ENCODE data around the gene ENTPD5.

Gene ENTPD5

DNA sequence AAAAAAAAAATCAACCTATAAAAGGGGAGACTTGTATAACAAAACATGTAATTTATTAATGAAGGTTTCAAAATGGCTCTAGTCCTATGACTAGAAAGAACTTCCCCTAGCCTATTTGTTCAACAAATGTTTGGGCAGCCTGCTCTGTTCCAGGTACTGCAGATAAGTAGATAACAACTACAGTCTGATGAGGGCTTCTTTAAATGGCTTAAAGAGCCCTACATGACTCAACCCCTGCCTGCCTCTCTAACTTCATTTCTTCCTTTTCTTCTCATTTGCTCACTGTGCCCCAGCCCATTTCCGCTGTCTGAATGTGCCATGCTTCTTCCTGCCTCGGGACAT lies 43.7 kb upstream of the ENTPD5 start:
- H3K36me3 ChIP-seq (ENCODE audit: control insufficient read depth, insufficient read depth, low read length) = no peaks in the 10 kb centered on the region
- TF ChIP-seq CTCF (IDR thresholded peaks at IDR 0.05) = no peak
- H3K27ac ChIP-seq = no peak overlapping the region
- no peak overlapping the region for H3K4me3 ChIP-seq (ENCODE audit: low read depth, low read length)
- no peaks in the 10 kb centered on the region for H3K9me3 ChIP-seq (ENCODE audit: control insufficient read depth, low read length)
- H3K9ac ChIP-seq = no peak overlapping the region
- no peaks in the 10 kb centered on the region for H3K79me2 ChIP-seq
- H2AFZ ChIP-seq = no peak overlapping the region
- H3K4me2 ChIP-seq (ENCODE audit: low read length) = no peak overlapping the region
- H3K27me3 ChIP-seq (ENCODE audit: control insufficient read depth, insufficient read depth, low read length) = no peaks in the 10 kb centered on the region
- no peaks in the 10 kb centered on the region for H3K4me1 ChIP-seq

GRCh38 chr14:74049876-74050495 lies 30.9 kb upstream of the ENTPD5 start:
- Histone ChIP-seq H3K27ac (no peak overlapping the region), H3K4me1 (no peaks in the 10 kb centered on the region), H3K36me3 (ENCODE audit: control insufficient read depth, insufficient read depth, low read length) (no peaks in the 10 kb centered on the region), H3K4me3 (ENCODE audit: low read depth, low read length) (no peak overlapping the region), H3K27me3 (ENCODE audit: control insufficient read depth, insufficient read depth, low read length) (no peaks in the 10 kb centered on the region), H3K9ac (no peak overlapping the region), H3K79me2 (no peaks in the 10 kb centered on the region), H3K4me2 (ENCODE audit: low read length) (no peak overlapping the region), H3K9me3 (ENCODE audit: control insufficient read depth, low read length) (no peaks in the 10 kb centered on the region), H2AFZ (no peak overlapping the region)
- no peak for TF ChIP-seq CTCF (IDR thresholded peaks at IDR 0.05)

GRCh38 chr14:74048281-74048680 lies 29.2 kb upstream of the ENTPD5 start:
- H3K9me3 ChIP-seq (ENCODE audit: control insufficient read depth, low read length) = no peaks in the 10 kb centered on the region
- H3K9ac ChIP-seq = no peak overlapping the region
- no peak overlapping the region for H3K4me2 ChIP-seq (ENCODE audit: low read length)
- H3K27me3 ChIP-seq (ENCODE audit: control insufficient read depth, insufficient read depth, low read length) = no peaks in the 10 kb centered on the region
- H3K36me3 ChIP-seq (ENCODE audit: control insufficient read depth, insufficient read depth, low read length) = no peaks in the 10 kb centered on the region
- no peak overlapping the region for H2AFZ ChIP-seq
- no peak for TF ChIP-seq CTCF (IDR thresholded peaks at IDR 0.05)
- H3K4me1 ChIP-seq = no peaks in the 10 kb centered on the region
- no peak overlapping the region for H3K27ac ChIP-seq
- H3K79me2 ChIP-seq = no peaks in the 10 kb centered on the region
- no peak overlapping the region for H3K4me3 ChIP-seq (ENCODE audit: low read depth, low read length)

DNA sequence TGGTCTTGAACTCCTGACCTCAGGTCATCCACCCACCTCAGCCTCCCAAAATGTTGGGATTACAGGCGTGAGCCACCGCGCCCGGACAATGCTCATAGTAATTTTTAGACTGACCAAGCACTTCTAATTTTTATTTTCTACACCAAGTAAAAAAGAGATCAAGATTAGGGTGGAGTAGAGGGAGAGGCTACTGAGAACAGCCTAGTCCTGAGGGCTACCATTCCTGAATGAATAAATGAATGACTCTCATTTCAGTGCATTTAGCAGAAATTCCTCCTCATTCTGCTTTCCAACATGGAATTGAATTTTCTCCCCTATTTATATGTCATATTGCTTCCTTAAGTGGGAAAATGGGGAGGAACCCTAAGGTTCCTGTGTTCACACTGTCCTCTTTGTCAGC lies 26.4 kb upstream of the ENTPD5 start:
- H3K36me3 ChIP-seq (ENCODE audit: control insufficient read depth, insufficient read depth, low read length) = no peaks in the 10 kb centered on the region
- no peaks in the 10 kb centered on the region for H3K27me3 ChIP-seq (ENCODE audit: control insufficient read depth, insufficient read depth, low read length)
- no peak overlapping the region for H3K4me2 ChIP-seq (ENCODE audit: low read length)
- no peaks in the 10 kb centered on the region for H3K4me1 ChIP-seq
- TF ChIP-seq CTCF (IDR thresholded peaks at IDR 0.05) = no peak
- no peak overlapping the region for H3K9ac ChIP-seq
- H3K9me3 ChIP-seq (ENCODE audit: control insufficient read depth, low read length) = no peaks in the 10 kb centered on the region
- H3K27ac ChIP-seq = no peak overlapping the region
- H2AFZ ChIP-seq = no peak overlapping the region
- no peak overlapping the region for H3K4me3 ChIP-seq (ENCODE audit: low read depth, low read length)
- H3K79me2 ChIP-seq = no peaks in the 10 kb centered on the region

GRCh38 chr14:74042296-74042695 lies 23.2 kb upstream of the ENTPD5 start:
- H3K9ac ChIP-seq = no peak overlapping the region
- H3K36me3 ChIP-seq (ENCODE audit: control insufficient read depth, insufficient read depth, low read length) = no peaks in the 10 kb centered on the region
- H3K4me1 ChIP-seq = no peaks in the 10 kb centered on the region
- H3K4me3 ChIP-seq (ENCODE audit: low read depth, low read length) = no peak overlapping the region
- H3K27ac ChIP-seq = no peak overlapping the region
- no peaks in the 10 kb centered on the region for H3K9me3 ChIP-seq (ENCODE audit: control insufficient read depth, low read length)
- no peaks in the 10 kb centered on the region for H3K27me3 ChIP-seq (ENCODE audit: control insufficient read depth, insufficient read depth, low read length)
- H2AFZ ChIP-seq = no peak overlapping the region
- no peaks in the 10 kb centered on the region for H3K79me2 ChIP-seq
- no peak overlapping the region for H3K4me2 ChIP-seq (ENCODE audit: low read length)
- no peak for TF ChIP-seq CTCF (IDR thresholded peaks at IDR 0.05)
